H1 (cell line): ENCODE results near the gene CHD5. TPM values are rescaled to one million over a fixed set of nuclear protein-coding genes. Genes with fewer than 3 reads are reported as not detected.

Experiments used
- CHD2 ChIP-seq: IDR thresholded peaks from 2 replicates; pipeline ENCODE4 v1.6.1; 2012; ENCODE audit warnings: low read length, improper control_type of control experiment
- MAX ChIP-seq: IDR thresholded peaks from 2 replicates; pipeline ENCODE4 v1.6.1; 2012; ENCODE audit warnings: inconsistent platforms
- polyA plus RNA-seq, 7 experiments: library from polyadenylated mRNA; depleted of rRNA in 3 of 7; stranded (reverse) in 5 of 7; unstranded in 2 of 7; fragments of >200 nt in 5 of 7; fragments of 200-250 nt in 2 of 7; gene quantifications; 1 replicate in 5 of 7; 2 replicates in 1 of 7; 4 replicates in 1 of 7; pipeline versions ENCODE4 v1.2.1 to v1.2.3, GENCODE V29; 2011 to 2013; ENCODE audit warnings: missing spikeins in 2 of 7, mixed read lengths in 2 of 7
- total RNA-seq: library from RNA; stranded (reverse); fragmentation: NEBNext Ultra II Directional; extraction: Animal tissue kit (Norgen Biotek cat#: 25700); gene quantifications from 2 replicates; pipeline ENCODE4 v1.2.1, GENCODE V29; 2021

Gene CHD5
- total and polyA plus RNA-seq, 2 of the 8 experiments (the other 6 are each of a cell fraction or from before 2014, with no cell fraction given), result 0.42 to 1.8 TPM

GRCh38 chr1:6052543-6053205, 127.4 kb downstream of the CHD5 start (continued):
- TF ChIP-seq MAX (peak; percentile 30; the same call in 1 of the 2 replicates), CHD2 (peak; percentile 37; the same call in 1 of the 2 replicates)
- TF ChIP-seq, all 59 proteins: peak for 9

Other genes with a start within 250 kb of the CHD5 start
- 13.6 and 14.0 TPM in 2 replicates for gene NPHP4, start 187.9 kb downstream of the CHD5 start, total RNA-seq
- gene NPHP4, start 187.9 kb downstream of the CHD5 start, polyA plus RNA-seq (2011; rRNA removed), result 5.8 and 10.3 TPM in 2 replicates
- gene KCNAB2, start 134.4 kb downstream of the CHD5 start, total RNA-seq, result 7.0 and 7.1 TPM in 2 replicates
- gene KCNAB2, start 134.4 kb downstream of the CHD5 start, polyA plus RNA-seq (2011; rRNA removed), result 4.5 and 6.2 TPM in 2 replicates
- 521 and 545 TPM in 2 replicates for gene RPL22, start 19.3 kb upstream of the CHD5 start, total RNA-seq
- 66.8 and 133 TPM in 2 replicates for gene RPL22, start 19.3 kb upstream of the CHD5 start, polyA plus RNA-seq (2011; rRNA removed)
- 3.9 and 4.2 TPM in 2 replicates for gene RNF207, start 25.8 kb upstream of the CHD5 start, total RNA-seq
- 5.4 and 15.9 TPM in 2 replicates for gene RNF207, start 25.8 kb upstream of the CHD5 start, polyA plus RNA-seq (2011; rRNA removed)
- gene ICMT, start 55.6 kb upstream of the CHD5 start, total RNA-seq, result 105 and 106 TPM in 2 replicates
- 67.4 and 68.4 TPM in 2 replicates for gene ICMT, start 55.6 kb upstream of the CHD5 start, polyA plus RNA-seq (2011; rRNA removed)
- gene HES3, start 63.9 kb upstream of the CHD5 start, total RNA-seq, result 54.3 and 67.9 TPM in 2 replicates
- gene HES3, start 63.9 kb upstream of the CHD5 start, polyA plus RNA-seq (2011; rRNA removed), result 38.8 and 105 TPM in 2 replicates
- gene GPR153, start 80.8 kb upstream of the CHD5 start, total RNA-seq, result 5.7 and 6.1 TPM in 2 replicates
- gene GPR153, start 80.8 kb upstream of the CHD5 start, polyA plus RNA-seq (2011; rRNA removed), result 8.1 and 15.6 TPM in 2 replicates
- gene ACOT7, start 213.4 kb upstream of the CHD5 start, total RNA-seq, result 150 and 151 TPM in 2 replicates
- gene ACOT7, start 213.4 kb upstream of the CHD5 start, polyA plus RNA-seq (2011; rRNA removed), result 214 and 263 TPM in 2 replicates
- 0.15 and 0.36 TPM in 2 replicates for gene HES2, start 239.6 kb upstream of the CHD5 start, total RNA-seq
- gene HES2, start 239.6 kb upstream of the CHD5 start, polyA plus RNA-seq (2011; rRNA removed), result 0.53 and 0.86 TPM in 2 replicates
- 14.8 and 16.3 TPM in 2 replicates for gene ESPN, start 244.5 kb upstream of the CHD5 start, total RNA-seq
- gene ESPN, start 244.5 kb upstream of the CHD5 start, polyA plus RNA-seq (2011; rRNA removed), result 5.2 and 13.4 TPM in 2 replicates